Activated CD4-positive, CD25-positive, alpha-beta regulatory T cell (primary cell): Measurements from ENCODE around the gene AZI2.

Experiments
- DNase-seq, 4 experiments: peaks; one replicate each; lab custom pipeline; 2025; lab: John Stamatoyannopoulos, UW

AZI2 gene

GRCh38 chr3:28301688-28302087 is 46.9 kb downstream of the AZI2 start:
- DNase-seq: no peak

DNA sequence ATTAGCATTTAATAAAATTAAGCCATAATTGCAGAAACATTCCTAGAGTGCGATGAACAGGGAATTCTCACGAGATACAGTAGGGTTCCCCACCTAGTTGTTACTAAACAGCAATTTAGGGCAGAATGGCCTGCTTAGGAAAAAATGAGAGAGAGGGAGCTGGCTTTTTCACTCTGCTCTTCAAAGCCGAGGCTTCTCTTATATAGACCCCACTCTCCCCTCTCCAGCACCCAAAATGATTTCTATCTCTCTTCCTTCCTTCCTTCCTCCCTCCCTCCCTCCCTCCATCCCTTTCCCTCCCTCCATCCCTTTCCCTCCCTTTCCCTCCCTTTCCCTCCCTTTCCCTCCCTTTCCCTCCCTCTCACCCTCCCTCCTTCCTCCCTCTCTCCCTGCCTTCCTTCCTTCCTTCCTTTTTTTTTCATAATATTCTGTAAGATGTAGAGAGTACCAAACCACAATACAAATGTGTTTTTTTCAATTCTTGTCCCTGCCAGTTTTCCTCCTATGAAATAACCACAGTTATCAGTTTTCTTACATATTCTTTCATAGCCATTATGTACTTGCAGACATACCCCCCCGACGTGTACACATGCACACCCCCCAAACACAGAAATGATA is 48.2 kb downstream of the AZI2 start:
- DNase-seq: no peak

DNA sequence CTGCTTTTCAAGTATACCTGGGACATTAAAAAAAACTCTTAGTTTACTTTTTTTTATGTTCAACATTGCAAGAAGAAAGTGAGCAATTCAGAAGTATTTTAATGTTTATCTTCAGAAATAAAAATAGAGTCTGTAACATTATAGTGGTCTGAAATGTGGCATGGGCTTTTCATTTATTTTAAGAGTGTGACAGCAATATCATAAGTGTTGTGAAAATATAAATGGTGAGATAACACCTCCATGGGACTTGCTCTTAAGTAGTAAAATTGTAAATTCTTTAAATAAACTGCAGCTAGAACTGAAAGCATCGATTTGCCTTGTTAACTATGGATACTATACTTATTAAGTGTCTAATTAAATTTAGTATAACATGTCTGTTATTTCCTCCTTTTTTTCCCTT is 48.9 kb downstream of the AZI2 start:
- DNase-seq: no peak

- DNase-seq: no peak
Observed at GRCh38 chr3:28295898-28296490, 52.6 kb downstream of the AZI2 start.

GRCh38 chr3:28294667-28295413 is 53.8 kb downstream of the AZI2 start:
- no peak for DNase-seq

- DNase-seq: no peak
Observed at GRCh38 chr3:28292622-28293021, 56.0 kb downstream of the AZI2 start.

DNA sequence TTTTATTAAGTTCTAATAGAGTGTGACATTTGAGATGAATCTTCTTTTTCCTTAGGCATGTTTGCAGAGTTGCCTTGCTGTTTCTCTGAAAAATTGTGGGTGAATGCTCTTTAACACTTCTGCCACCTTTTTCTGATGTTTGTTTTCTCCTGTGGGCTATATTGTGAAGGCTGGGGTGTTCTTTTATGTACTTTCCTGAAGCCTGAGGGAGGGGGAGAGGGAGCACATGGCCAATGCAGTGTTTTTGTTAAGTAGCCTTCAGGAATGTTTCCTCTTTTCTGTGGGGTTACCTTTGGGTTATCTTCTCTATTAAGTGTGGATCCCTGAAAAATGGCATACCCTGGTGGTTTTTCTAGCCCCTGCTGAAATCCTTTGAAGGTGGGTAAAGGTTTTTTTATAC is 57.0 kb downstream of the AZI2 start:
- no peak for DNase-seq

GRCh38 chr3:28290863-28291300 is 57.7 kb downstream of the AZI2 start:
- no peak for DNase-seq

DNA sequence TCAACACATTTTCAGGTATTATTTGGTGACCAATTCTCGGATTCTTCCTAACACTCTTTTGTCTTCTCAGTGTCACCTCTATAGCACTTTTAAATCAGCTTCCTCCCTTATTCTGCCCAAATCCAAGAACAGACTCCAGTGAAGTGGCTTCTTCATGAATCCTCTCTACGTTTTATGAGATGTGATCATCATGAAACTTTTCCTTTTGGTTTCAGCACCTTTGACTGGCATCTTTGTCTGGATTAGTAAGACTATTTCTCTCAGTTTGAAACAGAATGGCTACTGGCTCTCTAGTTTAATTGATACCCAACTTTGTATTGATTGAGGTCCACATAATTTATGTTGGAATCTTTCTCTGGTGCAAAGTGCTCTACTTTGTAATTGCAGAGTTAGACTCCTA is 61.6 kb downstream of the AZI2 start:
- no peak for DNase-seq

- DNase-seq: no peak
Observed at GRCh38 chr3:28286595-28286994, 62.0 kb downstream of the AZI2 start.

- no peak for DNase-seq
Observed at GRCh38 chr3:28280781-28281180, 67.8 kb downstream of the AZI2 start.

- DNase-seq: no peak
Observed at GRCh38 chr3:28279770-28280169, 68.9 kb downstream of the AZI2 start.

DNA sequence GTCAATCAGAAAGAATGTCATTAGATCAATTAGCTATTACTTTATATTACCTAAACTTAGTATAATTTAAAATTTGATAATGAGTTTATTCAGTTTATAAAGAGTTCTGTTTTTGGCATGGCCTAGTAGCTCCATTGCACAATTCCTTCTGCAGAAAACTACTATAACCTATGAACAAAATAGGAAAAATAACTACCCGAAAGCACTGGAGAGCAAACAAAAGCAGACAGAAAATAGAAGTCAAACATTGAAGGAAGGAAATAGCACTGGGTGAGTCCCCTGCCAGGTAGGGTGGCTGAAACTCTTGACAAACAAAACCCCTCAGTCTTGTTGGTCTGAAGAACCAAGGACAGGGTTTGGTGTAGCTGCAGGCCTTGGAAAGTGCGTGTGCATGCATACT is 69.7 kb downstream of the AZI2 start:
- DNase-seq: no peak

DNA sequence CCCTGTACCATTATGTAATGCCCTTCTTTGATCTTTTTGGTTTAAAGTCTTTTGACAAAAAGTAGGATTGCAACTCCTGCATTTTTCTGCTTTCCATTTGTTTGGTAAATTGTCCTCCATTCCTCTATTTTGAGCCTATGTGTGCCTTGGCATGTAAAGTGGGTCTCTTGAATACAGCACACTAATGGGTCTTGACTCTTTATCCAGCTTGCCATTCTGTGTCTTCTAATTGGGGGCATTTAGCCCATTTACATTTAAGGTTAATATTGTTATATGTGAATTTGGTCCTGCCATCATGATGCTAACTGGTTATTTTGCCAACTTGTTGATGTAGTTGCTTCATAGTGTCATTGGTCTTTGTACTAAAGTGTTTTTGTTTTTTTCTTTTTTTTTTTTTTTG is 74.8 kb downstream of the AZI2 start:
- no peak for DNase-seq
